ENCODE data around the gene GAS2L2. TPM values are rescaled to one million over a fixed set of nuclear protein-coding genes. Genes with fewer than 3 reads are reported as not detected.

Gene GAS2L2
- total RNA-seq, 1 experiment from 2014 or later, result not detected

DNA sequence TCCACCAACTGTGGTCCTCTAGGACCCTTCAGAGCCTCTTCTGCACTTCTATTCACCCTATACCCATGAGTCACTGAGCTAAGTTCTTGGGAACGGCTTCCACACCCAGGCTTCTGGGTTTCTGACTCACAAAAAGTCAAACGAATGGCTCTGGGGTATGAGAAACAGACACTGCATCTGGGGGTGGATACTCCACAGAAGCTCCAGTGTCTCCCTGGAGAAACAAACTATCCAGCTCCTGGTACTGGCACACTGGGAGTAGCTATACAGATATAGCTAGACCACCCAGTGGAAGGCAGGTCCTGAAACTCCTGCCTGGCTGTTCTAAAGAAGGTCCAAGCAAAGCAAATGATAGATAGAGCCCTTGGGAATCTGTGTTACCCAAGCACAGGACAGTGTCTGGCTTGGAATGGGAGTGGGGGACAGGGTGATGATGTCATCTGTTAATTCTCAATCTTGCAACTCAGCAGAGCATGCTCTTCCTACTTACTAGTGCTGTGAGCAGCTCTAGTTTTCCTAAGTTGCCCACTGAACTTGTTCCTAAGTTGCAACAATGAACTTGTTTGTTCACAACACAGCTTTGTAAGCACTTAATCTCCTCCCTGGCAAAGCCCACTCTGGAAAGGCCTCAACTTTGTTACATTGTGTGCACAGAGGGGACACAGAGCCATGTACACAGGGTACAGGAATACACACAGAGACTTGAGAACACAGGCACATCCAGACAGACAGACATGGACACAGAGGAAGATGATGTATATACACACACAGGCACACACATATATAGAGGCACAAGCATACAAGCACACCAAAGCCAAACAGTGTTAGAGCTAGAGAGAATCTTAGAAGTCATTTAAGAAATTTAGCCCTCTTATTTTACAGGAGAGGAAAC, 35.7 kb upstream of the GAS2L2 start:
- no peaks in the 10 kb centered on the region for H4K20me1 ChIP-seq (ENCODE audit: low read length)
- no TSS peak for BruUV-seq (replicated peaks)
- H3K36me3 ChIP-seq (ENCODE audit: low read depth, low read length), result no peaks in the 10 kb centered on the region
- peak; percentile 81 for ATAC-seq
- no peak for TF ChIP-seq CTCF (conservative IDR thresholded peaks at IDR 0.05; ENCODE audit: low read depth, low read length)
- TF ChIP-seq EZH2 (IDR thresholded peaks at IDR 0.05; ENCODE audit: low read length, unreplicated experiment), result no peak
- TF ChIP-seq EZH2phosphoT487 (IDR thresholded peaks at IDR 0.05; ENCODE audit: borderline replicate concordance, low read length), result no peak
- CTCF ChIA-PET, result interaction anchor here (0.5 to 1.1 kb wide), 5 partner anchors 11 to 233 kb away, joined by 3 to 7 read pairs (median 6); no protein-coding TSS in a partner anchor
- H3K4me2 ChIP-seq (ENCODE audit: low read length), result peak overlapping the region; percentile 67
- H3K27me3 ChIP-seq (ENCODE audit: low read length), result no peaks in the 10 kb centered on the region
- no peak overlapping the region; the same call in 1 of the 2 replicates for H3K4me3 ChIP-seq (ENCODE audit: low read length)
- H3K9ac ChIP-seq (ENCODE audit: low read length), result peak overlapping the region; percentile 52
- no peaks in the 10 kb centered on the region for H3K9me2 ChIP-seq (replicated peaks; ENCODE audit: low read length)
- intact Hi-C loops (cut with micrococcal nuclease), result no loop called here
- POLR2A ChIA-PET (ENCODE audit: unreplicated experiment), result no interaction called here
- peak; percentile 81 for DNase-seq
- H3F3A ChIP-seq (ENCODE audit: low read length, unreplicated experiment), result no peaks in the 10 kb centered on the region
- H3K79me2 ChIP-seq (ENCODE audit: low read length), result no peaks in the 10 kb centered on the region
- peak overlapping the region; percentile 93 for H3K27ac ChIP-seq (ENCODE audit: low read length)
- peaks cover 49% of the 10 kb centered on the region for H3K4me1 ChIP-seq (ENCODE audit: insufficient read depth, low read length)
- peak overlapping the region; percentile 23; the same call in 1 of the 2 replicates for H2AFZ ChIP-seq (ENCODE audit: low read length)
- no peaks in the 10 kb centered on the region for H3K9me3 ChIP-seq (ENCODE audit: low read length)

GRCh38 chr17:35786941-35787432, 33.9 kb upstream of the GAS2L2 start:
- BruUV-seq (replicated peaks), result no TSS peak
- Histone ChIP-seq H3K9me3 (ENCODE audit: low read length) (no peaks in the 10 kb centered on the region), H3K4me3 (ENCODE audit: low read length) (no peak overlapping the region), H3K9me2 (replicated peaks; ENCODE audit: low read length) (no peaks in the 10 kb centered on the region), H3K27ac (ENCODE audit: low read length) (peak overlapping the region; percentile 93), H3K4me2 (ENCODE audit: low read length) (peak overlapping the region; percentile 64), H3K36me3 (ENCODE audit: low read depth, low read length) (no peaks in the 10 kb centered on the region), H3K27me3 (ENCODE audit: low read length) (no peaks in the 10 kb centered on the region), H3K9ac (ENCODE audit: low read length) (peak overlapping the region; percentile 53), H4K20me1 (ENCODE audit: low read length) (no peaks in the 10 kb centered on the region), H3K4me1 (ENCODE audit: insufficient read depth, low read length) (peaks cover 55% of the 10 kb centered on the region), H3F3A (ENCODE audit: low read length, unreplicated experiment) (no peaks in the 10 kb centered on the region), H2AFZ (ENCODE audit: low read length) (peak overlapping the region; percentile 68), H3K79me2 (ENCODE audit: low read length) (no peaks in the 10 kb centered on the region)
- TF ChIP-seq CTCF (conservative IDR thresholded peaks at IDR 0.05; ENCODE audit: low read depth, low read length) (no peak), EZH2 (IDR thresholded peaks at IDR 0.05; ENCODE audit: low read length, unreplicated experiment) (no peak), EZH2phosphoT487 (IDR thresholded peaks at IDR 0.05; ENCODE audit: borderline replicate concordance, low read length) (no peak)
- intact Hi-C loops (cut with micrococcal nuclease), result no loop called here
- peak; percentile 41 for DNase-seq
- CTCF ChIA-PET, result interaction anchor here (0.6 kb wide), 1 partner anchor 162 kb away, joined by 8 read pairs; no protein-coding TSS in a partner anchor
- POLR2A ChIA-PET (ENCODE audit: unreplicated experiment), result no interaction called here
- peak; percentile 66 for ATAC-seq
